ENCODE measurements around the gene ARHGAP15.

DNA sequence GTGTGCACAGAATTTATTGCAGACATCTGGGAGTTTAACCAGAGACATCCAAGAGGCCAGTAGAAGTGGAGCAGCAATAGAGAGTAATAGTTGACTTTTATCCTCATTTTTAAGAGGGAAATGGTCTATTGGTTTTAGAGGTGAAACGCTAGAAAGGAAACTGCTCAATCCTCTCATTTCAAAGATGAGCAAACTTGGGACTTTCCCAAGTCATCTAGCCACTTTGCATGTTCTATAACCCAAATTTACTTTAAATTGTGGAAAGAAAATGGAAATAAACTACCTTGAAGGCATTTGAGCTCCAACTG is 601.7 kb downstream of the ARHGAP15 start:
- TF ChIP-seq, protein P1, sequence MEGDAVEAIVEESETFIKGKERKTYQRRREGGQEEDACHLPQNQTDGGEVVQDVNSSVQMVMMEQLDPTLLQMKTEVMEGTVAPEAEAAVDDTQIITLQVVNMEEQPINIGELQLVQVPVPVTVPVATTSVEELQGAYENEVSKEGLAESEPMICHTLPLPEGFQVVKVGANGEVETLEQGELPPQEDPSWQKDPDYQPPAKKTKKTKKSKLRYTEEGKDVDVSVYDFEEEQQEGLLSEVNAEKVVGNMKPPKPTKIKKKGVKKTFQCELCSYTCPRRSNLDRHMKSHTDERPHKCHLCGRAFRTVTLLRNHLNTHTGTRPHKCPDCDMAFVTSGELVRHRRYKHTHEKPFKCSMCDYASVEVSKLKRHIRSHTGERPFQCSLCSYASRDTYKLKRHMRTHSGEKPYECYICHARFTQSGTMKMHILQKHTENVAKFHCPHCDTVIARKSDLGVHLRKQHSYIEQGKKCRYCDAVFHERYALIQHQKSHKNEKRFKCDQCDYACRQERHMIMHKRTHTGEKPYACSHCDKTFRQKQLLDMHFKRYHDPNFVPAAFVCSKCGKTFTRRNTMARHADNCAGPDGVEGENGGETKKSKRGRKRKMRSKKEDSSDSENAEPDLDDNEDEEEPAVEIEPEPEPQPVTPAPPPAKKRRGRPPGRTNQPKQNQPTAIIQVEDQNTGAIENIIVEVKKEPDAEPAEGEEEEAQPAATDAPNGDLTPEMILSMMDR (IDR thresholded peaks at IDR 0.05): no peak
- no peak for TF ChIP-seq POLR2A (IDR thresholded peaks at IDR 0.05)
- no peak for TF ChIP-seq POLR2AphosphoS5 (IDR thresholded peaks at IDR 0.05)
